Ascending aorta (tissue), 2 donors: ENCODE data around the gene SLC30A9. TPM values are rescaled to one million over a fixed set of nuclear protein-coding genes. Genes with fewer than 3 reads are reported as not detected.

ENCODE experiments used
- DNase-seq, 2 donors: peaks; one replicate each; pipeline ENCODE4 v3.0.0-alpha.2; 2019; ENCODE audit warnings: low spot score in 2 of 2
- H3K27ac ChIP-seq, 2 donors: fragments of 200-600 bp; sonication (generic); one replicate each; pipeline ENCODE4 v1.5.1; 2016 to 2017; ENCODE audit warnings: mild to moderate bottlenecking in 1 of 2
- H3K27me3 ChIP-seq: fragments of 200-600 bp; sonication (generic); one replicate; pipeline ENCODE4 v1.5.1; 2017
- H3K36me3 ChIP-seq, 2 donors: fragments of 200-600 bp; sonication (generic); one replicate each; pipeline ENCODE4 v1.5.1; 2016
- H3K4me1 ChIP-seq, 2 donors: fragments of 200-600 bp; sonication (generic); one replicate each; pipeline ENCODE4 v1.5.1; 2016 to 2017; ENCODE audit warnings: mild to moderate bottlenecking in 1 of 2
- H3K4me3 ChIP-seq, 2 donors: fragments of 200-600 bp; sonication (generic); one replicate each; pipeline ENCODE4 v1.5.1; 2016 to 2017; ENCODE audit warnings: mild to moderate bottlenecking in 1 of 2
- H3K9me3 ChIP-seq, 2 donors: fragments of 200-600 bp; sonication (generic); one replicate each; pipeline ENCODE4 v1.5.1; 2016
- CTCF ChIP-seq, 3 experiments: fragments of 200-600 bp in 2 of 3; fragments of 450-650 bp in 1 of 3; sonication (generic) in 2 of 3; IDR thresholded peaks; one replicate each; pipeline ENCODE4 v1.5.1; 2016 to 2019; ENCODE audit warnings: antibody characterized with exemption in 3 of 3, mild to moderate bottlenecking in 1 of 3, moderate library complexity in 1 of 3
- intact Hi-C: fragments of 100-400 bp; cut with DNase I; formaldehyde crosslinking; loops from one replicate; pipeline ENCODE4 v1.15.1; 2023
- total RNA-seq: library from RNA; depleted of rRNA; stranded (reverse); fragments of >200 nt; gene quantifications from one replicate; pipeline ENCODE4 v1.1.0, GENCODE V29; 2016

Gene SLC30A9
- total RNA-seq, 1 donor from 2014 or later: 41.0 TPM

- intact Hi-C loops: no loop called here
- H3K4me1 ChIP-seq: no peaks in the 10 kb centered on the region
- no peak overlapping the region for H3K27ac ChIP-seq
- no peaks in the 10 kb centered on the region for H3K9me3 ChIP-seq
- no peak for DNase-seq
- peaks cover 0 to 11% of the 10 kb centered on the region in 2 donors for H3K36me3 ChIP-seq
- no peak for TF ChIP-seq CTCF (IDR thresholded peaks at IDR 0.05)
- H3K4me3 ChIP-seq: no peak overlapping the region
- H3K27me3 ChIP-seq: no peaks in the 10 kb centered on the region
Measured at GRCh38 chr4:41999321-41999720, 9.0 kb downstream of the SLC30A9 start.

GRCh38 chr4:42008011-42008786, 17.9 kb downstream of the SLC30A9 start:
- Histone ChIP-seq H3K9me3 (no peaks in the 10 kb centered on the region), H3K4me3 (no peak overlapping the region), H3K27ac (no peak overlapping the region), H3K36me3 (peaks cover 2 to 24% of the 10 kb centered on the region in 2 donors), H3K27me3 (no peaks in the 10 kb centered on the region), H3K4me1 (no peaks in the 10 kb centered on the region)
- intact Hi-C loops: no loop called here
- TF ChIP-seq CTCF (IDR thresholded peaks at IDR 0.05): no peak
- no peak for DNase-seq

- H3K36me3 ChIP-seq: peaks cover 0 to 5% of the 10 kb centered on the region in 2 donors
- H3K27me3 ChIP-seq: no peaks in the 10 kb centered on the region
- no peak overlapping the region for H3K4me3 ChIP-seq
- H3K4me1 ChIP-seq: no peaks in the 10 kb centered on the region
- no peaks in the 10 kb centered on the region for H3K9me3 ChIP-seq
- DNase-seq: no peak
- intact Hi-C loops: no loop called here
- no peak for TF ChIP-seq CTCF (IDR thresholded peaks at IDR 0.05)
- H3K27ac ChIP-seq: no peak overlapping the region
Measured at GRCh38 chr4:42015438-42015837, 25.1 kb downstream of the SLC30A9 start.

GRCh38 chr4:42018451-42018850, 28.1 kb downstream of the SLC30A9 start:
- Histone ChIP-seq H3K4me3 (no peak overlapping the region), H3K27ac (no peak overlapping the region), H3K36me3 (peaks cover 0 to 16% of the 10 kb centered on the region in 2 donors), H3K4me1 (no peaks in the 10 kb centered on the region), H3K27me3 (no peaks in the 10 kb centered on the region), H3K9me3 (no peaks in the 10 kb centered on the region)
- DNase-seq: no peak
- intact Hi-C loops: no loop called here
- no peak for TF ChIP-seq CTCF (IDR thresholded peaks at IDR 0.05)

GRCh38 chr4:42048394-42048793, 58.1 kb downstream of the SLC30A9 start:
- no peak for DNase-seq

More at GRCh38 chr4:42048394-42048793, 58.1 kb downstream of the SLC30A9 start:
- TF ChIP-seq CTCF (IDR thresholded peaks at IDR 0.05): no peak
- Histone ChIP-seq H3K36me3 (peaks cover 10 to 18% of the 10 kb centered on the region in 2 donors), H3K4me3 (no peak overlapping the region), H3K9me3 (no peaks in the 10 kb centered on the region), H3K27ac (no peak overlapping the region), H3K4me1 (no peaks in the 10 kb centered on the region), H3K27me3 (no peaks in the 10 kb centered on the region)
- intact Hi-C loops: no loop called here
